ENCODE data around the gene TBL1X. TPM values are rescaled to one million over a fixed set of nuclear protein-coding genes. Genes with fewer than 3 reads are reported as not detected.

TBL1X gene
- total RNA-seq, 1 donor from 2014 or later: 6.5 TPM

DNA sequence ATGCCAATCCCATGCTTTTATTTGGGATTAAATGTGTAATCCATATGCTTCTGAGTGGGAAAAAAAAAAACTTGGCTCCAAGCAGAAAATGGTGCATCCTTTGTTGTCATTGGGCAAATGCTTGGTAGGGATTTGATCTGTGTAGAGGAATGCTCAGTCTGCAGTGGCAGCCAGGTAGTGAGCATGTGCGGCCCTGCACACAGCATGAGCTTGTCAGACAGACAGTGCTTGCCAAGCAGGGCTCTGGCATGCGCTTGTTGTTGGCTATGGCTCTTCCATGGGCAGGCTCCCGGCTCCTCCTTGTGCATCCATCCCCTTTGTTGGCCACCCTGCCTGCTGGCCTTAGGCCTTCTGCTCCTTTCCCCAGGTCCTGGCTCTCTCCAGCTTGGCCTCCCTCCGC lies 170.5 kb downstream of the TBL1X start:
- no peaks in the 10 kb centered on the region for H3K4me1 Mint-ChIP-seq (ENCODE audit: low read depth, unreplicated experiment)
- H3K4me3 Mint-ChIP-seq (ENCODE audit: unreplicated experiment): no peak overlapping the region
- no peak for DNase-seq
- TF ChIP-seq, protein P1, sequence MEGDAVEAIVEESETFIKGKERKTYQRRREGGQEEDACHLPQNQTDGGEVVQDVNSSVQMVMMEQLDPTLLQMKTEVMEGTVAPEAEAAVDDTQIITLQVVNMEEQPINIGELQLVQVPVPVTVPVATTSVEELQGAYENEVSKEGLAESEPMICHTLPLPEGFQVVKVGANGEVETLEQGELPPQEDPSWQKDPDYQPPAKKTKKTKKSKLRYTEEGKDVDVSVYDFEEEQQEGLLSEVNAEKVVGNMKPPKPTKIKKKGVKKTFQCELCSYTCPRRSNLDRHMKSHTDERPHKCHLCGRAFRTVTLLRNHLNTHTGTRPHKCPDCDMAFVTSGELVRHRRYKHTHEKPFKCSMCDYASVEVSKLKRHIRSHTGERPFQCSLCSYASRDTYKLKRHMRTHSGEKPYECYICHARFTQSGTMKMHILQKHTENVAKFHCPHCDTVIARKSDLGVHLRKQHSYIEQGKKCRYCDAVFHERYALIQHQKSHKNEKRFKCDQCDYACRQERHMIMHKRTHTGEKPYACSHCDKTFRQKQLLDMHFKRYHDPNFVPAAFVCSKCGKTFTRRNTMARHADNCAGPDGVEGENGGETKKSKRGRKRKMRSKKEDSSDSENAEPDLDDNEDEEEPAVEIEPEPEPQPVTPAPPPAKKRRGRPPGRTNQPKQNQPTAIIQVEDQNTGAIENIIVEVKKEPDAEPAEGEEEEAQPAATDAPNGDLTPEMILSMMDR (IDR thresholded peaks at IDR 0.05; ENCODE audit: partially characterized antibody, unreplicated experiment): no peak
- no peak overlapping the region for H3K27ac Mint-ChIP-seq (ENCODE audit: unreplicated experiment)
- no peaks in the 10 kb centered on the region for H3K36me3 Mint-ChIP-seq (ENCODE audit: unreplicated experiment)
- H3K27me3 Mint-ChIP-seq (ENCODE audit: unreplicated experiment): no peaks in the 10 kb centered on the region
- H3K9me3 Mint-ChIP-seq (ENCODE audit: unreplicated experiment): no peaks in the 10 kb centered on the region

DNA sequence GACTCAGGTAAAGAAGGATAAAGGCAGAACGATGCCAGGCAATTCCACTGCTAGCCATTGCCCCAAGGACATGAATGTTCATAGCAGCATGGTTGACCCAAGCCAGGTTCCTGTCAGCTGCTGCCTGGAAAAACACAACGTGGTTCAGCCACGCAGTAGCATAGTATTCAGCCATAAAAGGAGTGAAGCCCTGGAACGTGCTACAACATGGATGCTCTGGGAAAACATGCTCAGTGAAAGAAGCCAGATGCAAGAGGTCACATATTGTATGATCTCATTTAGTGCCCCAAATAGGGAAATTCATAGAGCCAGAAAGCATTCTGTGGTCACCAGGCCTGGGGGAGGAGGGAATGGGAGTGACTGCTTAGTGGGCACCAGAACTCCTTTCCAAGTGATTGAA lies 170.9 kb downstream of the TBL1X start:
- no peak for DNase-seq
- Mint-ChIP-seq H3K9me3 (ENCODE audit: unreplicated experiment) (no peaks in the 10 kb centered on the region), H3K4me3 (ENCODE audit: unreplicated experiment) (no peak overlapping the region), H3K27me3 (ENCODE audit: unreplicated experiment) (no peaks in the 10 kb centered on the region), H3K27ac (ENCODE audit: unreplicated experiment) (no peak overlapping the region), H3K36me3 (ENCODE audit: unreplicated experiment) (no peaks in the 10 kb centered on the region), H3K4me1 (ENCODE audit: low read depth, unreplicated experiment) (no peaks in the 10 kb centered on the region)
- TF ChIP-seq, protein P1 (IDR thresholded peaks at IDR 0.05; ENCODE audit: partially characterized antibody, unreplicated experiment): no peak

DNA sequence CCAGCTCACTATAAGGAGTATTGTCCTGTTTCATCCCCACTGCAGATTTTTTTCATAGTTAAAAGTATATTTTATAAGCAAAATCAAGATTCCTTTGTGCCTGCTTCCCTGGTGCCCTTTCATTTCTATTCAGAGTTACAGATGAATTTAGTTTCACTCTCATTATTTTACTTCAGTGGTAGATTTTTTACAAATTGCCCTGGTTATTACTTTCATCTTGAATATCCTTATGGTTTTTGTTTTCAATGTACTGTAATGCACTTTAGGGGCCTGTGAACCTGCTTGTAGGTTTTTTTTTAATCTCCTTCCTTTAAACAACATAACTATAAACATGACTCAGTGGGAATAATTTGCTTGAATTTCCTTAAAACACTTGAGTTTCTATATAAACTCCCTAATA lies 174.0 kb downstream of the TBL1X start:
- H3K9me3 Mint-ChIP-seq (ENCODE audit: unreplicated experiment): no peaks in the 10 kb centered on the region
- H3K27me3 Mint-ChIP-seq (ENCODE audit: unreplicated experiment): no peaks in the 10 kb centered on the region
- TF ChIP-seq, protein P1 (IDR thresholded peaks at IDR 0.05; ENCODE audit: partially characterized antibody, unreplicated experiment): no peak
- H3K4me1 Mint-ChIP-seq (ENCODE audit: low read depth, unreplicated experiment): no peaks in the 10 kb centered on the region
- no peak for DNase-seq
- H3K27ac Mint-ChIP-seq (ENCODE audit: unreplicated experiment): no peak overlapping the region
- no peaks in the 10 kb centered on the region for H3K36me3 Mint-ChIP-seq (ENCODE audit: unreplicated experiment)
- no peak overlapping the region for H3K4me3 Mint-ChIP-seq (ENCODE audit: unreplicated experiment)

DNA sequence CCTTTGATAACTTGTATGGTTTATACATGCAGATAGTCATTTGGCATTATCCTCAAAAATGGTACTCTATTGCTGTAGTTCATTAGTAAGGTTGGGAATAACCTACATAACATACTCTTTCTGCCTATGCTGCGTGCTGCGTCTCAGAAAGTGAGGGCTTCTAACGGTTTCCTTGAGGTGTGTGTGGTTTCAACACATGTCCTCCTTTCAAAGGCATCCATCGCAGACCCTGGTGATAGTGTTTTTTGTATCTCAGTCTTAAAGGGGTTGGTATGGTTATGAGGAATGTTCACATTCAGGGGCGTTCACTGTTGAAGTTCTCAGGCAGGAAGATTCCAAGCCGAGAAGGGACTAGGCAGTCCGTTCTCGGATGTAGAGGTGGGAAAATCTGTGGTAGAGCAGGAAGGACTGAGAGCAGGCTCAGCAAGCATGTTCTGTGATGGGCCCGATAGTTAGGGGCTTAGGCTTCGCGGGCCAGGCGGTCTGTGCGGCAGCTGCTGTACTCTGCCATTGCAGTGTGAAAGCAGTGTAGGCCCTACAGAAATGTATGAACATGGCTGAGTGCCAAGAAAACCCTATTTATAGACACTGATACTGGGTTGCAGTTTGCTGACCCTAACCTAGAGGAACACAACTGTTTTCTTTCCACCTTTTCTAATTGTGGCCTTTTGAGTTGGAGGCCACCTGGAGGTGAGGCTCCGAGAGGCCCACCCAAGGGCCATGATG lies 177.6 kb downstream of the TBL1X start:
- Mint-ChIP-seq H3K4me3 (ENCODE audit: unreplicated experiment) (no peak overlapping the region), H3K9me3 (ENCODE audit: unreplicated experiment) (no peaks in the 10 kb centered on the region), H3K27ac (ENCODE audit: unreplicated experiment) (no peak overlapping the region), H3K27me3 (ENCODE audit: unreplicated experiment) (no peaks in the 10 kb centered on the region), H3K4me1 (ENCODE audit: low read depth, unreplicated experiment) (no peaks in the 10 kb centered on the region), H3K36me3 (ENCODE audit: unreplicated experiment) (no peaks in the 10 kb centered on the region)
- no peak for DNase-seq
- TF ChIP-seq, protein P1 (IDR thresholded peaks at IDR 0.05; ENCODE audit: partially characterized antibody, unreplicated experiment): no peak

DNA sequence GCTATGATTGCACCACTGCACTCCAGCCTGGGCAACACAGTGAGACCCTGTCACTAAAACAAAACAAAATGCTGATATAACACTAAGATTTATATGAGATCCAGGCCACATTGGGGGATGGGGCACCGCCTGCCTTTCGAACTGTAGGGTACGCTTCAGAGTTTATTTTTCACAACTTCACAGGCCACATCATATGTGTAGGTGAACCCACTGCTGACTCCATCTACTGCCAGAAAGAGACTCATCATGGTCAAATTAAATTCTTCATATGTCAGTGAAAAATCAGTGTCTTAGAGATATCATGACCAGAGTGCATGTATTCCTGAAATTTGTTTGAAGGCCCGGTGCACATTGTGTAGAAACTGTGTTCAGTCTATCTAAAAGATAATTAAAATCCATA lies 178.9 kb downstream of the TBL1X start:
- no peaks in the 10 kb centered on the region for H3K27me3 Mint-ChIP-seq (ENCODE audit: unreplicated experiment)

More for the DNA sequence above, 178.9 kb downstream of the TBL1X start:
- no peaks in the 10 kb centered on the region for H3K4me1 Mint-ChIP-seq (ENCODE audit: low read depth, unreplicated experiment)
- no peaks in the 10 kb centered on the region for H3K9me3 Mint-ChIP-seq (ENCODE audit: unreplicated experiment)
- H3K36me3 Mint-ChIP-seq (ENCODE audit: unreplicated experiment): no peaks in the 10 kb centered on the region
- H3K27ac Mint-ChIP-seq (ENCODE audit: unreplicated experiment): no peak overlapping the region
- no peak for DNase-seq
- H3K4me3 Mint-ChIP-seq (ENCODE audit: unreplicated experiment): no peak overlapping the region
- TF ChIP-seq, protein P1 (IDR thresholded peaks at IDR 0.05; ENCODE audit: partially characterized antibody, unreplicated experiment): no peak
